Measurements from ENCODE around the gene EME1.

GRCh38 chr17:50358177-50358576 lies 14.9 kb upstream of the EME1 start:
- TF ChIP-seq POU6F1 (CRISPR knock-in tag; IDR thresholded peaks at IDR 0.05; ENCODE audit: borderline replicate concordance, low read depth) (no peak), ZNF565 (CRISPR knock-in tag; conservative IDR thresholded peaks at IDR 0.05; ENCODE audit: low read depth) (no peak), ZFP3 (CRISPR knock-in tag; IDR thresholded peaks at IDR 0.05) (no peak), CSDC2 (CRISPR knock-in tag; IDR thresholded peaks at IDR 0.05) (no peak), PATZ1 (CRISPR knock-in tag; IDR thresholded peaks at IDR 0.05; ENCODE audit: borderline replicate concordance) (no peak), ZNF70 (CRISPR knock-in tag; IDR thresholded peaks at IDR 0.05) (no peak), ESRRG (CRISPR knock-in tag; IDR thresholded peaks at IDR 0.05) (no peak), PPARA (CRISPR knock-in tag; IDR thresholded peaks at IDR 0.05; ENCODE audit: borderline replicate concordance) (no peak), BACH2 (CRISPR knock-in tag; IDR thresholded peaks at IDR 0.05; ENCODE audit: borderline replicate concordance) (no peak), GLIS3 (CRISPR knock-in tag; IDR thresholded peaks at IDR 0.05) (no peak), ZC3H10 (CRISPR knock-in tag; IDR thresholded peaks at IDR 0.05) (no peak)
